Placental pericyte (primary cell): ENCODE measurements around the gene FSTL3. TPM values are rescaled to one million over a fixed set of nuclear protein-coding genes. Genes with fewer than 3 reads are reported as not detected.

Source experiments
- total RNA-seq: library from RNA; depleted of rRNA; stranded (reverse); fragments of >200 nt; gene quantifications from 2 replicates; pipeline ENCODE4 v1.2.3, GENCODE V29; 2012

Gene FSTL3
- total RNA-seq = 98.0 and 117 TPM in 2 replicates

GRCh38 chr19:676339-677105, at the start of gene FSTL3:
FSTL3 (plus strand) TSS chr19:676392; CDS start chr19:676424, 32 bp downstream.

GRCh38 chr19:633068-633785, 43.0 kb upstream of the FSTL3 start, which contains the start of gene POLRMT:
POLRMT (minus strand) TSS chr19:633537; CDS start chr19:633512, 25 bp downstream.

DNA sequence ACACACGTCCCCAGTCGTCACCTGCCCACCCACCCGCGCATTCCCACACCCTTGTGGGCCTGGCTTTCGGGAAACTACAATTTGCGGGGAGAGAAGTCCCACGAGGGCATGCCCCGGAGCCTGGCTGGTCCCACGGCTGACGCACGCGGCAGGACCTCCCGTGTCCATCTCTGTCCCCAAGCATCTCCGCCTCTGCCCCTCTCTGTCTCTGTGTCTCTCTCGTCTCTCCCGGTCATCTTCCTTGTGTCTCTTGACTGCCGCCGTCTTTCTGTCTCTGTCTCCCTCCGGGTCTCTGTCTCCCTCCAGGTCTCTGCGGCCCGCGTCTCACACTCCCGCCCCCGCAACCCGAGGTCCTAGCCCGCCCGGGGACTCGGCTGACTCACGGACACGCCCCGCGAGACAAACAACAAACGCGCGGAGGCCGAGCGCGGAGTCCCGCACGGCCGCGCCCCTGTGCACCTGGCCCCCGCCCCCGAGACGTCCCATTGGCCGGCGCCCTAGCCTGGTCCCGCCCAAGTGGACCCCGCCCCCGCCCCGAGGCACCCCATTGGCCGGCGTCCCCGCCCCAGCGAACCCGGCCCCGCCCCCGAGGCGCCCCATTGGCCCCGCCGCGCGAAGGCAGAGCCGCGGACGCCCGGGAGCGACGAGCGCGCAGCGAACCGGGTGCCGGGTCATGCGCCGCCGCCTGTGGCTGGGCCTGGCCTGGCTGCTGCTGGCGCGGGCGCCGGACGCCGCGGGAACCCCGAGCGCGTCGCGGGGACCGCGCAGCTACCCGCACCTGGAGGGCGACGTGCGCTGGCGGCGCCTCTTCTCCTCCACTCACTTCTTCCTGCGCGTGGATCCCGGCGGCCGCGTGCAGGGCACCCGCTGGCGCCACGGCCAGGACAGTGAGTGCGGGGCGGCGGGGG, 36.7 kb upstream of the FSTL3 start, which contains the start of gene FGF22:
FGF22 (plus strand) TSS at position 627 of the 908 bp plus-strand sequence; CDS start at position 674, 47 bp downstream.

DNA sequence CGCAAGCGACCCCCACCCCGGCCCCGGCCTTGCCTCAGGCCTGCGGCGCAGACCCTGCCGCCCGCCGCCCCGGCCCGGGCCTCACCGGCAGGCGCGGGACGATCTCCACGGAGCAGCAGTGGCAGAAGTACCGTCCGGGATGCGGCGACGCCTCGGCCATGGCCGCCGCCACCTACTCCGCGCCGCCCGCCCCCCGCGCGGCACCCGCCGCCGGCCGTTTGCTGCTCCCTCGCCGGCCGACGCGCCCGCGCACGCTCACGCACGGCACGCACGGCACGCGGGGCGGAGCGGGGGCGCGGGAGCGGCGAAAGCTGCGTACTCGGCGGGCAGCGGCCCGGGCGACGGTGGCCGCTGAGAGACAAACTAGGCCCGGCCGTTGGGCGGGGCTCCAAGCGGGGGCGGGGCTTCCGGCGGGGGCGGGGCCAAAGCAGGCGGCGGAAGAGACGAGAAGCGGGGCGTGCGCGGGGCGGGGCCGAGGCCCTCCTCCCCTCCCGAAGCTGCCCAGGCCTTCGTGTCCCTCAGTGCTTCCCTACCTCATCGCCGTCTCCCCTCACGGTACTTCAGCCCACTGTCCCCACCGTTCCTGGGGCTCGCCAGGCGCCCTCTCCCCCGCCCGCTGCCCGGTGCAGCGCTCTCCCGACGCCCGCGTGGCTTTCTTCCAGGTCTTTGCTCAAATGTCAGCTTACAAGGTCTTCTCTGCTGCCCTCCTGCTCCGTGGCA, 13.1 kb upstream of the FSTL3 start, which contains the start of gene RNF126:
RNF126 (minus strand) TSS at position 253 of the 720 bp plus-strand sequence; CDS start at position 160, 93 bp downstream.

DNA sequence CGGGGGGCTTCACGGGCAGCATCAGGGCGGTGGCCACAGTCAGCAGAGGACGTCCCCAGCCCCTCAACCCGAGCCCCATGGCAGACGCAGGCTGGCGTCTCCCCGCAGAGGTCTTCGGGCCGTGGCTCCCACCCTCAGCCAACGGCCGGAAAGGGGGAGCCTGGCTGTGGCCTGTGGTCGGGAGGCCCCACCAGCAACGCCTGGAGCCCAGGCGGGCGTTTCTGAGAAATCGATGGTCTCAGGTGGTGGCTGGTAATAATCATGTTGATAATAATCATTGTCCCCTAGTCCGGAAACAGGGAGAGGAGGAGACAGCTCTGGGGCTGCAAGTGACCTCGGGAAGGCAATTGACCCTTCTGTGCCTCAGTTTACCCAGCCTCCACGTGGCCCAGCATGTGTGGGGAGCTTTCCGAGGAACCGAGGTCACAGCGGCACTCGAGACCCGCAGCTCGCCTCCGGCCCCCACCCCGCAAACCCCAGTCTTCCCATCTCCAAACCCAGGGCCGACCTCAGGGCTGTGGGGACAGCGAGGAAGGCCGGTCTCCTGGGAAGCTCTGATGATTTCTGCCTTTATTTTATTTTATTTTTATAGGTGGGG, 19.3 kb downstream of the FSTL3 start, which contains the start of gene PRSS57:
PRSS57 (minus strand) TSS at position 101 of the 598 bp plus-strand sequence; CDS start at position 79, 22 bp downstream.

DNA sequence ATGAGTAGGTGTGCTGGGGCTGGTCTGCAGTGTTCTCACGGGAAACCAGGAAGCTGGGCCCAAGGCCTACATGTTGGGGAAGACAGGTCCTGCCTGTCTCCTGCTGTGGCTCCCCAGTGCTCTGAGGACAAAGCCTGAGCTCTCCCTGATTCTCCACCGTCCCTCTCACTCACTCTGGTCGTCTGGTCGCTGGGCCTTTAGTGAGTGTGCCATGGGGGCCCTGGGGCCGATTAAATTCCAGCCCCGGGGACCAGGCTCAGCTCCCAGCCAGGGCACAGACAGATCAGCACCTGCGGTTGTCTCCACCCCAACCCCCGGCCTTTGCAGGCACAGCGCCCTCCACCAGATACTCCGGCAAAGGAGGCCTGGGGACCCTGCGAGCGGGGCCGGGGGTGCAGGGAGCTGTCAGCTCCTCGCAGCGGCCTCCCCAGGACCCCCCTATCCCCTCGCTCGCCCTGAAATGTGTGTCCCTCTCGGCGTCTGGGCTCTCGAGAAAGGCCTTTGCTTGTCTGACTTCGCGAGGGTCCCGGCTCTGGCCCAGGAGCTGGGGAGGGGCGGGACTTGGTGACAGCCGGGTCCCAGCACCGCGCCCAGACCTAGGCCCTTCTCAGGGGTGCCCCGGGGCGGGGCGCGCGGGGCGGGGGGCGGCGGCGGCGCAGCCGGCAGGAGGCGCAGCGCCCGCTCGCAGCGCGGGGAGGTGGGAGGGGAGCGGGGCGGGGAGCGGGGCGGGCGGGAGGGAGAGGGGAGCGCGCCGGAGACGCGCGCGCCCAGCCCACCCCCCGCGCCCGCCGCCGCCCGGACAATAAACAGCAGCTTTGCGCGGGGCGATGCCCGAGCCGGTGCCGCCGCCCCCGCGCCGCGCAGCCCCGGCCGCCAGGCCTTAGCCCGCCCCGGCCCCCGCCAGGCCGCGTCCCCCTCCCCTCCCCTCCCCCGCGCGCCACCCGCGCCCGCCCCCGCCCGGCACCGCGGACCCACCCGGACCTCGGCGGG, 32.3 kb downstream of the FSTL3 start, which contains the start of gene PALM:
PALM (plus strand) TSS at position 782 of the 990 bp plus-strand sequence. CDS start 212 bp downstream, outside the sequence.

Other genes starting within 250 kb of the FSTL3 start
- 0.29 and 3.5 TPM in 2 replicates for gene SHC2, start 215.4 kb upstream of the FSTL3 start, total RNA-seq
- gene MADCAM1, start 179.9 kb upstream of the FSTL3 start, total RNA-seq = 0.22 TPM in 1 of 2 replicates, not detected in the other
- gene TPGS1, start 168.9 kb upstream of the FSTL3 start, total RNA-seq = 42.2 and 48.8 TPM in 2 replicates
- 108 and 148 TPM in 2 replicates for gene CDC34, start 144.6 kb upstream of the FSTL3 start, total RNA-seq
- gene GZMM, start 132.3 kb upstream of the FSTL3 start, total RNA-seq = 0.66 TPM in 1 of 2 replicates, not detected in the other
- gene BSG, start 103.8 kb upstream of the FSTL3 start, total RNA-seq = 282 and 610 TPM in 2 replicates
- gene HCN2, start 86.5 kb upstream of the FSTL3 start, total RNA-seq = 1.0 and 1.8 TPM in 2 replicates
- gene POLRMT, start 42.9 kb upstream of the FSTL3 start, total RNA-seq = 20.6 and 35.2 TPM in 2 replicates
- not detected in 2 replicates for gene FGF22, start 36.5 kb upstream of the FSTL3 start, total RNA-seq
- 52.7 and 82.6 TPM in 2 replicates for gene RNF126, start 13.2 kb upstream of the FSTL3 start, total RNA-seq
- gene PRSS57, start 19.1 kb downstream of the FSTL3 start, total RNA-seq = not detected in 2 replicates
- 0.72 and 8.5 TPM in 2 replicates for gene PALM, start 32.5 kb downstream of the FSTL3 start, total RNA-seq
- 0.14 and 0.22 TPM in 2 replicates for gene MISP, start 74.7 kb downstream of the FSTL3 start, total RNA-seq
- 117 and 262 TPM in 2 replicates for gene PTBP1, start 121.1 kb downstream of the FSTL3 start, total RNA-seq
- 0.22 TPM in 1 of 2 replicates, not detected in the other for gene PLPPR3, start 145.6 kb downstream of the FSTL3 start, total RNA-seq
- not detected in 2 replicates for gene AZU1, start 151.4 kb downstream of the FSTL3 start, total RNA-seq
- gene PRTN3, start 164.6 kb downstream of the FSTL3 start, total RNA-seq = not detected in 2 replicates
- not detected in 2 replicates for gene ELANE, start 175.9 kb downstream of the FSTL3 start, total RNA-seq
- gene CFD, start 183.3 kb downstream of the FSTL3 start, total RNA-seq = 2.4 and 62.4 TPM in 2 replicates
- gene MED16, start 216.8 kb downstream of the FSTL3 start, total RNA-seq = 45.8 and 58.6 TPM in 2 replicates
- gene RNU6-9, start 217.1 kb downstream of the FSTL3 start, total RNA-seq = not detected in 2 replicates
- 32.2 and 41.9 TPM in 2 replicates for gene R3HDM4, start 236.8 kb downstream of the FSTL3 start, total RNA-seq
- 0.14 TPM in 1 of 2 replicates, not detected in the other for gene KISS1R, start 240.9 kb downstream of the FSTL3 start, total RNA-seq
- gene ARID3A, start 249.6 kb downstream of the FSTL3 start, total RNA-seq = 83.9 and 112 TPM in 2 replicates